Measurements from ENCODE around the gene SNX3.

DNA sequence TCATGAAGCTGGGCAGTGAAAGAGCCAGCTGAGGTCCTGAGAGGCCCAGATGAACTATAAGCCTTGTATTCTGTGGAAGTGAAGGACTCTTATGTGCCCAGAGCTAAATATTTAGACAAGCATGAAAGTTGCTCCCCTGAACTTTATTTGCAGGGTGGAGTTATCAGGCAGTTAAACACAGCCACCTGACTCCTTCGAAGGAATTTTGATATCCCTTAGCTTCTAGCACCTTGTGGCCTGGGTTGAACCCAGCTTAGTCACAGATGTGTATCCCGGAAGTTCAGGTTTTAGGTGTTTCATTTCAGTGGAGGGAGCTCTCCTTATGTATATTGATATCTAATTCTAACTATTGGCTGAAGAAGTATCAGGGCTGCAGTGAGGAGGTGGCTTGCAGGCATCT is 74.6 kb downstream of the SNX3 start:
- no peak for TF ChIP-seq POLR2A (IDR thresholded peaks at IDR 0.05)
- TF ChIP-seq EP300 (IDR thresholded peaks at IDR 0.05): no peak
